Activated T-cell treated with anti-CD3 and anti-CD28 coated beads for 4 hours (primary cell): ENCODE data around the gene PPIP5K1.

Experiments used
- DNase-seq: peaks from one replicate; pipeline ENCODE4 v3.0.0-alpha.2; 2020

Gene PPIP5K1

GRCh38 chr15:43484455-43484854, 105.6 kb downstream of the PPIP5K1 start:
- no peak for DNase-seq
